Amygdala (tissue), 56 donors: ENCODE measurements around the gene ZBTB16.

ENCODE experiments used
- DNase-seq, 56 donors: peaks; one replicate each; lab custom pipeline; 2025; lab: John Stamatoyannopoulos, UW

Gene ZBTB16

GRCh38 chr11:114285599-114285998, 226.1 kb downstream of the ZBTB16 start:
- no peak for DNase-seq

DNA sequence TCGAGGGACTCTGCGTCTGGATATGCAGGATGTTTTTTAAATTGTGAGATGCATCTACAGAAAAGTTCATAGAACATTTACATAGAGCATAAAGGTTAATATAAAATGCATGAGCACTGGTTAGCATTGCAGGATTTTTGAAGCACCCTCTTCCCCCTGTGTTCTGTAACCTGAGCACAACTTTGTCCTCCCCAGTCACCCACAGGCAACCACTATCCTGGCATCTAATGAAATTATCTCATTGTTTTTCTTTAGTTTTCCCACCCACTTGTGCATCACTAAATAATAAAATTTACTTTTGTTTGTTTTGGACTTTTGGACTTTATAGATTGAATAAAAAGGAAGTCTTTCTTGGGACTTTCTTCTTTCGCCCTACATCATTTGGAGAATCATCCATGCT, 226.7 kb downstream of the ZBTB16 start:
- DNase-seq: no peak

DNA sequence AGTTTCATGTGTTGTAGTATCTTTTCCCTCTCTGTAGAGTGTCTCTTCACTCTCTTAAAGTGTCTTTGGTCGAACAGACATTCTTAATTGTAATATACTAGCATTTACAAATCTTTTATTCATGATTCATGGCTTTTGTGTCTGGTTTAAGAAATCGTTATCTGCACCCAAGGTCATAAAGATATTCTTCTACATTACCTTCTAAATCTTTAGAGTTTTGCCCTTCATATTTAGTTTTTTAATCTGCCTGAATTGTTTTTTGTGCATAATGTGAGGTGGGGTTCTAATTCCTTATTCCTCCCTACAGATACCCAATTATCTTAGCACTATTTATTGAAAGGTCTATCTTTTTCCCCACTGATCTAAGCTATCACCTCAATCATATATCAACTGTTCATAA, 227.6 kb downstream of the ZBTB16 start:
- DNase-seq: no peak

DNA sequence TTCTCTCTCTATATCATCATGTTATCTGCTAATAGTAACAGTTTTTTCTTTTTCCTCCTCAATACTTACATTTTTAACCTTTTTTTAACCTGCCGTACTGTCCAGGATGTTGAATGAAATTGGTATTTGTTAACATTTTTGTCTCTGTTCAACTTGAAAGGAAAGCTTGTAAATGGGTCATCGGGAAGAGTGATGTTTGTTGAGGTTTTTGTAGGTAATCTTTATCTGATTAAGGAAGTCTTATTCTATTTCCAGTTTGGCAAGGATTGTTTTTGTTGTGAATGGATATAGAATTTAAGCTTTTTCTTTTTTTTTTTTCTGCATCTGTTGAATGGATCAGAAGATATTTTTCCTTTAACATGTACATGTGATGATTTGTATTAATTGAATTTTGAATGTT, 228.6 kb downstream of the ZBTB16 start:
- no peak for DNase-seq

DNA sequence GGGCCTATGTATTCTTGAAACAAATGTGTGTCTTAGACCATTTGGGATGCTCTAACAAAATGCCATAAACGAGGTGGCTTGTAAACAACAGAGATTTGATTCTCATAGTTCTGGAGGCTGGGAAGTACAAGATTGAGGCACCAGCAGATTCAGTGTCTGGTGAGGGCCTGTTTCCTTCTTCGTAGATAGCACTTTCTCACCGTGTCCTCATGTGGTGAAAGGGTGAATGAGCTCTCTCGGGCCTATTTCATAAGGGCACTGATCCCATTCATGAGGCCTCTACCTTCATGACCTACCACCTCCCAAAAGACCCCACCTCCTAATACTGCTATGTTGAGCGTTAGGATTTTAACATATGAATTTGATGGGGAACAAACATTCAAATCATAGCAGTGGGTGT, 230.3 kb downstream of the ZBTB16 start:
- DNase-seq: no peak

GRCh38 chr11:114290503-114291235, 231.2 kb downstream of the ZBTB16 start:
- no peak for DNase-seq

GRCh38 chr11:114291381-114291780, 231.9 kb downstream of the ZBTB16 start:
- DNase-seq: no peak

GRCh38 chr11:114291842-114292680, 232.6 kb downstream of the ZBTB16 start:
- no peak for DNase-seq

DNA sequence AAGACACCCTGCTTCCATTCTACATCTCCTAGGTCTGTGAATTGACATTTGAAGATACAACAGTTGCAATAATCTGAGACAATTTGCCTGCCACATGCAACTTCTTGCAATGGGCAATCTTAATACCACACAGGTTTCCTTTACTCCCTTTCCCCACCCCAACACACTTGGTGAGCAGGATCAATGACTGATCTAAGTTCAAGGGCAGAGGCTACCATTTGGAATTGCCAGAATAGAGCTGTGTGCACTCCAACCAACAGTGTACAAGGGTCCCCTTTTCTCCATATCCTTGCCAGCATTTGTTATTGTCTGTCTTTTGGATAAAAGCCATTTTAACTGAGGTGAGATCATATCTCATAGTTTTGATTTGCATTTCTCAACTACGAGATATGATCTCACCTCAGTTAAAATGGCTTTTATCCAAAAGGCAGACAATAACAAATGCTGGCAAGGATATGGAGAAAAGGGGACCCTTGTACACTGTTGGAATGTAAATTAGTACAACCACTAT, 233.7 kb downstream of the ZBTB16 start:
- no peak for DNase-seq

- no peak for DNase-seq
Measured at GRCh38 chr11:114295676-114296604, 236.4 kb downstream of the ZBTB16 start, which contains the start of gene NNMT. Gene NNMT (plus strand): TSS chr11:114296399. CDS start chr11:114296557, 158 bp downstream.

GRCh38 chr11:114296605-114297372, 237.3 kb downstream of the ZBTB16 start:
- no peak for DNase-seq

- DNase-seq: no peak
Measured at GRCh38 chr11:114297806-114298709, 238.5 kb downstream of the ZBTB16 start.

DNA sequence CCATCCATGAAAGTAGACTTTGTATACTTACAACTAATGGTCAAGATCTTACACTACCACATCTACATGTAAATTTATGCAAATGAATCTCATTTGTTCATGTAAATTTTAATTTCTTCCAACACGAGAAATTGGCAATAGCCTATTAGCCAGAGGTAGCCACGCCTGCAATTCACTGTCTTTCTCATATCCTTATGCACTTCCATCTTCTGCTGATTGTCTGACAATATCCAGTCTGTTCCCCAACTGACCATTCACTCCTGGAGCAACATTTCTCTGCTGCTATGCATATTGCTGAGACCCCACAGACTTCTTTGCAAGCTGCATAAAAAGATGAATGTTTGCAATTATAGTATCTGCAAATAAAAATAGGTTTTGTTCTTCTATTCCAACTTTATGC, 239.2 kb downstream of the ZBTB16 start:
- DNase-seq: no peak
